22Rv1 (cell line): ENCODE data around the gene PYGO1.

Source experiments
- CTCF ChIP-seq: fragments of 450-650 bp; IDR thresholded peaks from 2 replicates; pipeline ENCODE4 v1.5.1; 2017; ENCODE audit warnings: mild to moderate bottlenecking
- ZFX ChIP-seq: fragments of 450-650 bp; IDR thresholded peaks from 2 replicates; pipeline ENCODE4 v1.6.1; 2017; ENCODE audit warnings: antibody characterized with exemption, borderline replicate concordance

DNA sequence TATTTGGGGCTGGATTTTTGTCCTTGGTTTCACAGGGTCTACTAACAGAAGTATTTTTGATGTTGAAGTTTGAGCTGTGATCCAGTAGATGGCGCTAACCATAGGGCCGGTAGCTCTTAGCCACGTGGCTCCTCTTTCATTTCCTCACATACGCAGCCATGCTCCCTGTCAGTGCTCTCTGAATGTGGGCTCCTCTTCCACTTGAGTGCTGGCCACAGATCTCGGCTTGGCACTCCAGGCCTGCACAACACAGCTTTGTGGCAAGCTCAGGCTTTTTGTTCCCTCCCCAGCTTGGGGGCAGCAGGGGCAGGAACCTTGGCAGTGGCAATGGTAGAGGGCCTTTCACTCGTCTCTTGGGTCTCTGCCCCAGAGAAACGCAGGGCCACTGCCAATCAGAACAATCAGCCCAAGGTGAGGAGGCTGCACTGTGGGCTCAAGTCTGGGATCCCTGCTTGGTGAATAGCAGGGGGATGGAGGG, 61.5 kb downstream of the PYGO1 start:
- no peak for TF ChIP-seq ZFX
- peak; percentile 80 for TF ChIP-seq CTCF
